HG03060 (cell line): ENCODE results near the gene EDIL3.
"Not testable (repeated sequence)": the region's sequence is repeated elsewhere in the genome, so short reads cannot be mapped to it uniquely, and the experiment has no call there.

ENCODE experiments used
- ATAC-seq: cut with Tn5 transposase; IDR thresholded peaks from one replicate; pipeline ENCODE4 v1.9.1; 2021; ENCODE audit warnings: low read depth, moderate number of reproducible peaks; ENCODE audit not compliant: unreplicated experiment

EDIL3 gene

GRCh38 chr5:84379749-84380148 is 4.9 kb downstream of the EDIL3 start:
- ATAC-seq, result no peak

- ATAC-seq, result no peak
Observed at GRCh38 chr5:84378961-84379360, 5.7 kb downstream of the EDIL3 start.

DNA sequence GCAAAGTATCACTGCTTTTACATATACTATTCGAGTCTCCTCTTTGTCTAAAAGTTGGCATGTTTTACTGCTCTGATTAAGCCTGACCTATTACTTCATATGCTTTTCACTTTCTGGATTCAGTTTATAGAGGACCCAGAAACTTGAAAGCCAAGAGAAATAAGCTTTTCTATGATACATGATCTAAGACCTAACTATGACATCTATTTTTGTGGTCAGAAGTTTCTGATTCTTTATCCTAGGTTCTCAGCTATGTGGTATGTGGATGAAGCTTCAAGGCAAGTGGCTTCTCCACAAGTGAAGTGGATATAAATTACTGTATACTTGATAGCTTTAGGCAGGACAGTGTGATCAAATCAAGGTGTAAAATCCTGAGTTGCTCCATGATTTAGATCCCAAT is 6.3 kb downstream of the EDIL3 start:
- no peak for ATAC-seq

DNA sequence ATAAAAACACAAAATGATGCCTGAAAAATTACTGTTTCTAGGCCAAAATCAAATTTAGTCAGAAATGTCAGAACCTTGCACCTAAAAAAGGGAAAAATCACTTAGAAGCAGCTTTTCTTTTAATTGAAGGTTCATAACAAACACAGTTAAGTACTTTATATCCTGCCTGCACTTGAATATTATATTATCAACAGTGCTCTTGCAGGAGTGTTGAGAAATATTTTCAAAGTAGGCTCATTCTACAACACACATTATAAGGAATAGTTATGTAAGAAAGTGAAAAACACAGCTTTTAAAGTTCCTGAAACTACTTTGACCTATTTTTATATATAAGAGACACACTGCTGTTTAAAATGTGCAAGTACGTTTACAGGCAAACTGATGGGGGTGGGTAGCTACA is 8.3 kb downstream of the EDIL3 start:
- ATAC-seq, result no peak

- ATAC-seq, result no peak
Observed at GRCh38 chr5:84374568-84374967, 10.1 kb downstream of the EDIL3 start.

DNA sequence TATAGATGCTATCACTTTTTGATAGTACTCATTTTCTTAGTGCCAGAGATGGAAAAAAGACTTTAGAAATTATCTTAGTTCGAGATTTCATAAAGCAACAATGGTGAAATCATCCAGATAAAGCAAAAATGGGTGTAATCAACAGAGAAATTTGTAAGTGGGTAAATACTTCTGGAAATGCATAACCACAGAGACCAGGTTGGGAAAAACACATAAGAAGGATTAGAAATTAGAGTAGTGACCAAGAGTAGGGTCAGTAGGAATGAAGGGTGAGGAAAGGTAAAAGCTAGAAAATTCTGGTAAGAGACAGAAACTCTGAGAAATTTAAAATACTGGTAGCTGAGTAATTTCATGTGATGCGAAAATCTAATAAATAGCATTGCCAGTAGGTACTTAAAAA is 11.2 kb downstream of the EDIL3 start:
- ATAC-seq, result no peak

DNA sequence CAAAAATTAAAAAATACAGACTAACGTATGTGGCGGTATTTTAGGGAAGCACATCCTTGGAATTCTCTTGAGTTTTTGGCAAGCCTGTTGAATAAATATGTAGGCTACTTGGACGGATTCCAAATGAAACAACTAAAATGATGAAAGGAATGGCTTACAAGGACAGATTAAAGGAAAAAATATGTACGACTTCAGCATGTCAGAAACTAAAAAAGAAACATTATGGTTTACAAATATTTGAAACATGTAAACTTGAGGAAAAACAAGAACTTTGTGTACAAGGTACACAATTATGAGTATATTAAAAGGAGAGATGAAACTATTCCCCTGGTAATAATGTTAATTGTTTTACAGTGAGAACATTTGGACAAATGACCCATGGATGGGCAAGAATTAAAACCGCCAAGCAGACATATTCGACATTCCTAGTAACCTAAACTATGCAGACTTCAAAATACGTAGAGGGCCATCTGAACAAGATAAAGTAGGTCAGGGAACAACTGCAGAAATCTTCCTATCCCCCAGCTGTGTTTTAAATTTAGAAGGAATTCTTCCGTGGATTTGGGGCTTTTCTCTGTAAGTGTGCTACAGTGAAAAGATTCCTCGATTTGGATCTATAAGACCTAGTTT is 12.5 kb downstream of the EDIL3 start:
- ATAC-seq, result no peak

DNA sequence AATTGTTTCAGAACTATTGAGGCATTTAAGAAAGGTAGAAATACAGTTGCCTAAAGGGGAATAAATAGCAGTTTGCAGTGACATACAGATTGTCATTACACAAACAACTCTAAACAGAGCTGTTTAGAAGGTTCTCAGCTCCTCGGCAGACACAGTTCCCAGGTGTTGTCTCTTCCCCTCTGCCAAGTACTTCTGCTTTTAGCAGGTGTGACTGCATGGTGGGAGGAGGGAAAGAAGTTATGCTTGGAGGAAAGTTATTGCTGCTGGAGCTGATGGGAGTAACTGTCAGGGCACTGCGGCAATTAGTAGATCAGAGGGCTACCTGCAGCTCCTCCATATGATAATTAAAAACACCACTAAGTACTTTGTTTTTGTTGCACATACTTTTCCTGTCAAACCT is 14.5 kb downstream of the EDIL3 start:
- ATAC-seq, result no peak

- ATAC-seq, result no peak
Observed at GRCh38 chr5:84364043-84364442, 20.6 kb downstream of the EDIL3 start.

DNA sequence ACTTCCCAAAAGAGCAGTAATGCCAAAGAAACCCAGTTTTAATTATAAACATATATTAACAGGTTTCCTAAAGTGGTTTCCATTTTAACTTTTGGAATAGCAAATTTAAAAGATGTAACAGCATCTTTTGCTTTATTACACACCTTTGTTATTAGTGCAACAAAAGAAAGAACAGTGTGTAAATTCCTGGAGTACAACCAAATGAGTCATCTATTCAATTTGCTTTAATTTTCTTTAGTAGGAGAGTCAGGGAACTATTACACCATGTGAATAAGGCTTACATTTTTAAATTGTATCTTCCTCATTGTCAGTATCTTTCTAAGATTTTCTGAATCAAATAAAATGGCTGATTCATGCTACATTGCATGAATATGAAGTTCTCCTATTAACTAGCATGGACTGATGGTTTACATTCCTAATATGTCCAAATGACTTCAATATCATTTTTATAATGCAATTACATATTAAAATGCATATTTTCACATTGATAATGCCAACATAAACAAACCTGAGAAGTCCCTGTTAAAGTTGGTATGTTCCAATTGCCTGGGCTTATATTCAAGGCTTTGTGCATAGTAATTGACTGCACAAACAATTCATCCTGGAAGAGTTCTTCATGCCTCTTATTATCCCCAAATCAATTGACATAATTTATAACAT is 22.5 kb downstream of the EDIL3 start:
- ATAC-seq, result no peak

DNA sequence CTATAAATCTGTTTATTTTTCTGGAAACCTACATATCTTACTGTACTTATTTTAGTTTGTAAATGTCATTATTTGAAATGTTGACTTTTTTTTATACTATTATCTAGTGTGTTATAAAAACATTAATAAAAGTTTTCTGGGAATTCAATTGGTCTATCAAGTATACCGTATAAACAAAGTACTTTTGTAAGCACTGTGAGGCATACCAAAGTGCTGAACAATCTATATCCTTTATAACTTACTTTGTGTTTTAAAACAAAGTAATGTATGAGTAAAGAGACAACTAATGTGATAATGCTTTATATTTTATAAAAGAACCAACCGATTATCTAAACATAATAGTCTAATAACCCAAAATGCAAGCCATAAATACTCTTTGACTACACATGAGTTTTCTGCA is 23.1 kb downstream of the EDIL3 start:
- ATAC-seq, result no peak

GRCh38 chr5:84360056-84360455 is 24.6 kb downstream of the EDIL3 start:
- no peak for ATAC-seq

GRCh38 chr5:84354101-84354500 is 30.6 kb downstream of the EDIL3 start:
- no peak for ATAC-seq

DNA sequence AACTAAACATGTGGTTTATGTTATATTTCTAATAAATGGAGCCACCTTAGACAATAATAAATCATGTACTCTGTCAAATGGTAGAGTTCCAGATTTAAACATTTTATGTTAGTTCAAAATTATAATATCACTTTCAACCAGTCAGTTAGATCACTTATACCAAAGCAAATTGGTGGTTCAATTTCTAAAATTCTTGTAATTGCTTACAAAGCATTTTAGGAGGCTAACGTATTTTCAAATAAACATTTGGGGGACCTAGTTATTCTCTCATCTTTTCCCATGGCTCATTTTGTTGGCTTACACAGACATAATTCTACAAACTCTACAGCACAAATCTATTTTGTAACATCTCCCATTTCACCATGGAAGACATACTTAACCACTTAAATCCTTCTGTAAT is 39.9 kb downstream of the EDIL3 start:
- no peak for ATAC-seq

DNA sequence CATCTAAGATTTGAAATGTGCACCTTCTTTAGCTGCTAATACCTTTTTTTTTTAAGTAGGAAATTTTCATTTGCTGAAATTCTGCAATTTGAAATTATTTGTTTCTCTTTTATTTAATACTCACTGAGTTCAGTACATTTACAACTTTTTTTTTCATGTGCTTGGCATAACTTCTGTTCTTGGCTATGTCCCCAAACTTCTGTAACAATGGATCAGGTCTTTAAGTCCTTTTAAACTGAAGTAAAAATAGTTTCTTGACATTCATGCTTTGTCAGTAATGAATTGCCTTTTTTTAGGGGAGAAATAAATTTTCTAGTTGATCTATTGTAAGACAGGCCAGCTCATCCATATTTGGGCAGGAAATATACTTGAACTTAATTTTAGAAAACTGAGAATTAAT is 41.5 kb downstream of the EDIL3 start:
- no peak for ATAC-seq

DNA sequence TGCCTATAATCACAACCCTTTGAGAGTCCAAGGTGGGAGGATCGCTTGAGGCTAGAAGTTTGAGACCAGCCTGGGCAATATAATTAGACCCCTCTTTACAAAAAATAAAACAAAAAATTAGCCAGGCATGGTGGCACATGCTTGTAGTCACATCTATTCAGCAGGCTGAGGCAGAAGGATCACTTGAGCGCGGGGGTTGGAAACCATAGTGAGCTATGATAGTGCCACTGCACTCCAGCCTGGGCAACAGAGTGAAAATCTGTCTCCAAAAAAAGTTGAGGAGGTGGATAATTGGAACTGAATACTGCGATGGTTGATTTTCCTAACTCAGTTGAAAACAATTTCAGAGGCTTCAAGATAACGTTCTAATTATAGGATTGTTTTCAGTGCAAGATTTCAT is 52.6 kb downstream of the EDIL3 start:
- no peak for ATAC-seq

- no peak for ATAC-seq
Observed at GRCh38 chr5:84327591-84327990, 57.1 kb downstream of the EDIL3 start.

DNA sequence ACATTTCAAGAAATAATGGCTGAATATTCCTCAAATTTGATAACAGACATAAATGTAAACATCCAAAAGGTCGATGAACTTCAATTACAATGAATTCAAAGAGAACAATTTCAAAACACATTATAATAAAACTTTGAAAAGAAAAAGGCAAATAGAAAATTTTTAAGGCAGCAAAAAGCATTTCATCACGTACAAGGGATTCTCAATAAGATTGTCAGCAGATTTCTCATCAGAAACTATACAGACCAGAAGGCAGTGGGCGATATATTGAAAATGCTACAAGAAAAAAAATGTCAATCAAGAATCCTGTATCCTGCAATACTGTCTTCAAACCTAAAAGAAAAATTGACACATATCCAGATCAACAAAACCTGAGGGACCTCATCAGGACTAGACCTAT is 62.0 kb downstream of the EDIL3 start:
- ATAC-seq, result no peak

DNA sequence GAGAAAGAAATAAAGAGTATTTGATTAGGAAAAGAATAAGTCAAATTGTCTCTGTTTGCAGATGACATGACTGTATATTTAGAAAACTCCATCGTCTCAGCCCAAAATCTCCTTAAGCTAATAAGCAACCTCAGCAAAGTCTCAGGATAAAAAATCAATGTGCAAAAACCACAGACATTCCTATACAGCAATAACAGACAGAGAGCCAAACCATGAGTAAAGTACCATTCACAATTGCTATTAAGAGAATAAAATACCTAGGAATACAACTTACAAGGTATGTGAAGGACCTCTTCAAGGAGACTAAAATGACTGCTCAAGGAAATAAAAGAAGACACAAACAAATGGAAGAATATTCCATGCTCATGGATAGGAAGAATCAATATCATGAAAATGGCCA is 66.9 kb downstream of the EDIL3 start:
- ATAC-seq, result not testable (repeated sequence)

DNA sequence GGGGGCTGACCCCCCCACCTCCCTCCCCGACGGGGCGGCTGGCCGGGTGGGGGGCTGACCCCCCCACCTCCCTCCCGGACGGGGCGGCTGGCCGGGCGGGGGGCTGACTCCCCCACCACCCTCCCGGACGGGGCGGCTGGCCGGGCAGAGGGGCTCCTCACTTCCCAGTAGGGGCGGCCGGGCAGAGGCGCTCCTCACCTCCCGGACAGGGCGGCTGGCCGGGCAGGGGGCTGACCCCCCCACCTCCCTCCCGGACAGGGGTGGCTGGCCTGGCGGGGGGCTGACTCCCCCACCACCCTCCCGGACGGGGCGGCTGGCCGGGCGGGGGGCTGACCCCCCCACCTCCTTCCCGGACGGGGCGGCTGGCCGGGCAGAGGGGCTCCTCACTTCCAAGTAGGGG is 72.4 kb downstream of the EDIL3 start:
- not testable (repeated sequence) for ATAC-seq

GRCh38 chr5:84309850-84310249 is 74.8 kb downstream of the EDIL3 start:
- ATAC-seq, result not testable (repeated sequence)

- no peak for ATAC-seq
Observed at GRCh38 chr5:84306601-84307000, 78.1 kb downstream of the EDIL3 start.

DNA sequence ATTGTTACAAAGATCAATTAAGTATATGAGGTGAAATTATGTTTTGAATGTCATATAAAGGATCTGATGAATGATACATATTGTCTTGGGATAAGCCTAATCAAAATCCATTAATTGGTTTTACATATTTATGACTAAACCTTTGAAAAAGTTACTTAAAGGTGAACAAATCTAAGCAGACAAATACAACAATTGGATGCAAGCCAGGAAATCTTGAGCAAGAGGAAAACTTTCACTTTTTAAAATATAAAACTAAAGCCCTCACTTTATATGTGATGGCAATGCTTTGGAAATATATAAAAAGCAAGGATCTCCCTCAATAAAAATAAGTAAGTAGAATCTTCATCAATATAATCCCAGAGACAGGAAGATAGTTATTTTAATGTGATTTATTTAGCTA is 80.1 kb downstream of the EDIL3 start:
- no peak for ATAC-seq
